GM19238 (cell line): ENCODE results near the gene SLC26A3.
"Not testable (repeated sequence)": the region's sequence is repeated elsewhere in the genome, so short reads cannot be mapped to it uniquely, and the experiment has no call there.

Source experiments
- DNase-seq: peaks from one replicate; pipeline ENCODE4 v3.0.0; 2011; ENCODE audit warnings: low spot score; ENCODE audit not compliant: insufficient read length

Gene SLC26A3

GRCh38 chr7:107803009-107803610, at the start of gene SLC26A3:
SLC26A3 (minus strand) TSS chr7:107803223; CDS start chr7:107794509, 8,714 bp downstream.
- no peak for DNase-seq

- DNase-seq: no peak
Observed at GRCh38 chr7:107850643-107851042, 47.6 kb upstream of the SLC26A3 start.

DNA sequence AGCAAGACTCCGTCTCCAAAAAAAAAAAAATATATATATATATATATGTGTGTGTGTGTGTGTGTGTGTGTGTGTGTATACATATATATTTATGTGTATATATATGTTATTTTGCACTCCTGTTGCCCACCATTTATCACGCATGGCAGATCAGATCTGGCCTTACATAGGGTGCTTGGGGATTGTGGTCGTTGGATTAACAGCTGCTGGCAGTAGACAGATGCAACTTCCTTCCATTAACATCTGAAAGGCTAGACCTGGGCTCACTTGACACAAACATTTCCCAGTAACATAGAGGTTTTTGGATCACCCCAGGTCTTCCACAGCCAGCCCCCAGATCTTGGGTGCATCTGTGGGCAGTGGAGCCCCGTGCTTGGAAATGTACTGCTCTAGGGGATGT, 47.2 kb upstream of the SLC26A3 start:
- DNase-seq: no peak

- not testable (repeated sequence) for DNase-seq
Observed at GRCh38 chr7:107848211-107848610, 45.2 kb upstream of the SLC26A3 start.

DNA sequence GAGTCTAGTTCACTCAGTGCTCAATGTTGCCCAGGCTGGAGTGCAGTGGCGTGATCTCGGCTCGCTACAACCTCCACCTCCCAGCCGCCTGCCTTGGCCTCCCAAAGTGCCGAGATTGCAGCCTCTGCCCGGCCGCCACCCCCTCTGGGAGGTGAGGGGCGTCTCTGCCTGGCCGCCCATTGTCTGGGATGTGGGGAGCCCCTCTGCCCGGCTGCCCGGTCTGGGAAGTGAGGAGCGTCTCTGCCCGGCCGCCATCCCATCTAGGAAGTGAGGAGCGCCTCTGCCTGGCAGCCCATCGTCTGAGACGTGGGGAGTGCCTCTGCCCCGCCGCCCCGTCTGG, 44.8 kb upstream of the SLC26A3 start:
- not testable (repeated sequence) for DNase-seq

DNA sequence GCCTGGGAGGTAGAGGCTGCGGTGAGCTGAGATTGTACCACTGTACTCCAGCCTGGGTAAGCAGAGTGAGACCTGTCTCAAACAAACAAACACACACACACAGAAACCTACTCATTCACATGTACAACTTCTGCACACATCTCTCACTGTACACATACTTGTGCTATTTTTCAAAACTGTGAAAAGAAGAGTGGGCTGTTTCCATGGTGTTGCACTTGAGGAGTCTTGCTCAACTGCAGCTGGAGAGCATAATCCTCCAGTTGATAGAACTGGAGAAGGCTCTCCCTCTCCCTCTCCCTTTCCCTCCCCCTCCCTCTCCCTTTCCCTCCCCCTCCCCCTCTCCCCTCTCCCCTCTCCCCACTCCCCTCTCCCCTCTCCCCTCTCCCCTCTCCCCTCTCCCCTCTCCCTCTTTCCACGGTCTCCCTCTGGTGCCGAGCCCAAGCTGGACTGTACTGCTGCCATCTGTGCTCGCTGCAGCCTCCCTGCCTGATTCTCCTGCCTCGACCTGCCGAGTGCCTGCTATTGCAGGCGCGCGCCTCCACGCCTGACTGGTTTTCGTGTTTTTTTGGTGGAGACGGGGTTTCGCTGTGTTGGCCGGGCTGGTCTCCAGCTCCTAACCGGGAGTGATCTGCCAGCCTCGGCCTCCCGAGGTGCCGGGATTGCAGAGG, 44.3 kb upstream of the SLC26A3 start:
- no peak for DNase-seq

GRCh38 chr7:107846324-107846723, 43.3 kb upstream of the SLC26A3 start:
- DNase-seq: no peak

DNA sequence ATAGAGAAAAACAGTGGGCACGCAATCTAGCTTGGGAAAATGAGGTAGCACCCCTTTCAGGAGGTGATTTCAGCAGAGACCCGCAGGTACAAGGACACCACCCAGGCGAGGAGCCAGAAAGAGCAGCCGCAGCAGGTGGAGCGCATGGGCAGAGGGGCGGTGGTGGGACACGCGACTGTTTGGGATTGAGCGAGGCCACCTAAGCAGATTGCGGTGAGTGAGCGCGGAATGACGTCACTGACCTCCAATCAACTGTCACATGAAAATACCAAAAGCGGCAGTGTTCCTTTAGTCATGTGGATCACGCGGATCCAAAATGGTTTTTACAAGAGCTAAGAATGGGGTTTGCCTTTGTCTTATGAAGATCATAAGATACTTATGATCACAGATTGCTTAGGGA, 40.2 kb upstream of the SLC26A3 start:
- DNase-seq: no peak

- DNase-seq: no peak
Observed at GRCh38 chr7:107842213-107842612, 39.2 kb upstream of the SLC26A3 start.

GRCh38 chr7:107838816-107839565, 36.0 kb upstream of the SLC26A3 start:
- DNase-seq: no peak

GRCh38 chr7:107838024-107838601, 35.1 kb upstream of the SLC26A3 start:
- DNase-seq: no peak

DNA sequence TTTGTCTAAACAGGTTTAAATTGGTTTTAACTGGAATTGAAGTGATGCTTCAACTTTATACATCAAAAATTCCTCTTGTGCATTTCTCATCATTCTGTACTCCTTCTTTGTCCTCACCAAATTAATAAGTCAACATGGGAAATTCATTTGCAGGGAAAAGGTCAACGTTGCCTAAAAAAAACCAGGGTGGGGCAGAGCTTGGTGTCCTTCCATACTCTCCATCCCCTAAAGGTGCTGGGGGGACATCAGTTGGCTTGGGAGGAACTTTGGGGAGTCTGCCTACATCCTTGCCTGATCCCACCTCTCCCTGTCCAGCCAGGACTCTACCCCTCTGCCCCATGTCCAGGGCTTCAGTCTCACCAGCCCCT, 34.1 kb upstream of the SLC26A3 start:
- no peak for DNase-seq

DNA sequence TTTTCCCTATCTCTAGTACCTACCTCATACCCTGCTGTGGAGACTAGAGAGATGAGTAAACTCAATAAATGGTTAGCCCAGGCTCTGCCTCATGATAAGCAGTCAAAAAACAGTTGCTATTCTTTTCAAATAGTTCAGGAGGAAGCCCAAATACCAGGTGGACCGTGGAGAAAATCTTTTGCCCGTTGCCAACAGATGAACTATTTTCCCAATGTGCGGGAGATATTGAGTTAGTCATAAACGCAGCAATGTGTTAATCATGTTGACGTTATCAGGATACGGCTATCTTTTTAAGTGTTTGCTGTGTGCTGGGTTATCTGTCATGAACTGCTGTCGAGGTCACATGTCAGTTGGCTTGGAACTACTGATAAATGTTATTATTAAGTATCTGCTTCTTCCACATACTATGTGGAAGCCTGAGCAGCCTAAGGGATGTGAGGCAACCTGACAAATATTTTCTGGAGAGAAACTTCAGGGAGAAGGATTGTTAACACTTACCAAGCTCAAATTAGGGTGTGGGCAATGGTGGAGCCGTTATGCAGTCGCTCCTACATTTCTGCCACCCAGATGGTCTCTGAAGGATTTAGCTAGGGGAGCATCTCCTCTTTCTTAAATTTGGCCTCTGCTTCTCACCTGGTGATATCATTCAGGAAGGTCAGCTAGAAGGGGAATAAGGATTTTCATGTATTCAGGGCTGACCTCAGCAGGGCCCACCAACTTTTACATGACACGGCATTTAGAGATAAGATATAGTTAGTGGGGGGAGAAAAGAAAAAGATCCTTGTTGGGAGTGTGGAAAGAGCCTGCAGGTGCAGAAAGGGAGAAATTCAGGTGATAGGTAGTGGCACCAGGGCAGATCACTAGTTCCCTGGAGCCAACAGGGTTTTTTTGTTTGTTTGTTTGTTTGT, 33.5 kb upstream of the SLC26A3 start:
- no peak for DNase-seq

GRCh38 chr7:107834401-107834800, 31.4 kb upstream of the SLC26A3 start:
- no peak for DNase-seq

DNA sequence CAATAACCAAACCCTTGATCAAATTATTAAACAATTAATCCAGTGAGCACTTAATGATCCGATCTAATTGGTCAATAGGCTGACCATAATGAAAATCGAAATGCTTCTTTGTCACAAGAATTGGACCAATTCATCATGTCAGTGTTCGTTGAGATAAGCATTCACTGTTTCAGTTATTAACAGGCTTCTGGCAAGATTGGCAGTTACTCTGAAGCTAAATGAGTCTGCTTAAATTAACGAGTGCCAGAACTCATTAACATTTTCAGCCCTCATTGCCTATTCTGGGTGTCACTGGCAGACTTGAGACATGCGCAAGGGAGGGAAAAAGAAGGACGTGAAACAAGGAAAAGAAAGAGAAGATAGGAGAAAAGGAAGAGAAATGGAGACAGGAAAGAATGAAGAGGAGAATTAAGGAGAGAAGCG, 30.7 kb upstream of the SLC26A3 start:
- no peak for DNase-seq

DNA sequence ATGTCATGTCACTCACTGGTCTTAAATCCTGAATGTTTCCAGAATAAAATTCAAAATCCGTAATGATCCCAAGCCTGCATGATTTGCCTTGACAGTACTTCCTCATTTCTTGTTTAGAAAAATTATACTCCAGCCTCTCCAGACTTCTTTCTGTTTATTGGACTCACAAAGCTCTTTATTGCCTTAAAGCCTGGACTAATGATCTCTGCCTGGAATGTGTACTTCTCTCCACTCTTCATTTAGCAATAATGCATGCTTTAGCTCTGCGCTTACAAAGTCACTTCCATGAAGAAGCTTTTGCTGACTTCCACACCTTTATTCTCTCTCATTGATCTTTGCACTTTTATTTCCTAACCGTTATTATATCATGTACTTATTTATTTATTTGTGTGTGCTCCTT, 27.4 kb upstream of the SLC26A3 start:
- DNase-seq: no peak

- no peak for DNase-seq
Observed at GRCh38 chr7:107828540-107828939, 25.5 kb upstream of the SLC26A3 start.

DNA sequence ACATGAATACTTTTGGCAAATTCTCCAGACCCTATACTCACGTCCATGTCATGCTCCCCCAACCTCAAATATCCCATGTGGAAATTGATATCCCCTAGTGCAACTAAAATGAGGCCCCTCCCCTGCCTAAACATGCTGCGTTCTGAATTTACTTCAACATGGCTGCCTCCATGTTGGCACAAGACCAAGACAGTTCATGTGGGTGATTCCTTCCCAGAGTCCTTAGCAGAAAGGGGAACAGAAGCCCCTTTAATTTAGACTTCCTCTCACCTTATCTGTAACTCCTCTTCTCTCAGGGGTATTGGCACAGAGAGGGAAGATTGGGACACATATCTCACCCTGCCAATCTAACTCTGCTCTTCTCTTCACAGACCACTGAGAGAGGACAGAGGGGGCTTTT, 24.5 kb upstream of the SLC26A3 start:
- DNase-seq: no peak

- DNase-seq: no peak
Observed at GRCh38 chr7:107826451-107826850, 23.4 kb upstream of the SLC26A3 start.

- no peak for DNase-seq
Observed at GRCh38 chr7:107824858-107825257, 21.8 kb upstream of the SLC26A3 start.

- no peak for DNase-seq
Observed at GRCh38 chr7:107818622-107819021, 15.6 kb upstream of the SLC26A3 start.
